CD4-positive, alpha-beta memory T cell (primary cell): ENCODE results near the gene MYO5A. TPM values are rescaled to one million over a fixed set of nuclear protein-coding genes. Genes with fewer than 3 reads are reported as not detected.
"Not testable (repeated sequence)": the region's sequence is repeated elsewhere in the genome, so short reads cannot be mapped to it uniquely, and the experiment has no call there.

Experiments used
- CTCF ChIA-PET: fragments of 350-600 bp; sonication (Branson Sonifier 250); formaldehyde crosslinking; loops from one replicate; lab custom pipeline; 2021; ENCODE audit warnings: inconsistent platforms; ENCODE audit not compliant: partially characterized antibody; lab: Charles Lee
- POLR2A ChIA-PET: fragments of 350-600 bp; sonication (Branson Sonifier 250); formaldehyde crosslinking; loops from one replicate; lab custom pipeline; 2021; ENCODE audit not compliant: partially characterized antibody; lab: Charles Lee
- DNase-seq, 5 donors: peaks; one replicate each; pipeline versions ENCODE4 v3.0.0 to v3.0.0-alpha.2; 2020 to 2022; ENCODE audit warnings: mixed read lengths in 1 of 5
- H3K27ac ChIP-seq: one replicate; pipeline ENCODE4 v1.7.0; 2013; ENCODE audit warnings: low read depth, low read length
- H3K27me3 ChIP-seq: 2 replicates; pipeline ENCODE4 v1.7.0; 2013; ENCODE audit warnings: mild to moderate bottlenecking, low read length, moderate library complexity; ENCODE audit not compliant: insufficient read depth
- H3K36me3 ChIP-seq: 2 replicates; pipeline ENCODE4 v1.7.0; 2013; ENCODE audit warnings: mild to moderate bottlenecking, low read length, moderate library complexity; ENCODE audit not compliant: insufficient read depth
- H3K4me1 ChIP-seq: 2 replicates; pipeline ENCODE4 v1.7.0; 2013; ENCODE audit warnings: mild to moderate bottlenecking, low read length, moderate library complexity; ENCODE audit not compliant: insufficient read depth
- H3K4me3 ChIP-seq, 2 donors: one replicate each; pipeline ENCODE4 v1.7.0; 2013; ENCODE audit warnings: low read length in 2 of 2, mild to moderate bottlenecking in 1 of 2
- H3K9me3 ChIP-seq, 2 donors: one replicate each; pipeline ENCODE4 v1.7.0; 2013; ENCODE audit warnings: low read length in 2 of 2, control low read depth in 1 of 2; ENCODE audit not compliant: control insufficient read depth in 1 of 2
- H3K27ac Mint-ChIP-seq, 7 donors: one replicate each; pipeline ENCODE4 v1.8.0; 2020 to 2021; ENCODE audit warnings: mixed read lengths in 7 of 7, mild to moderate bottlenecking in 6 of 7, inconsistent platforms in 3 of 7, moderate library complexity in 3 of 7
- H3K27me3 Mint-ChIP-seq, 2 donors: one replicate each; pipeline ENCODE4 v1.8.0; 2020 to 2021; ENCODE audit warnings: mixed read lengths in 2 of 2
- H3K36me3 Mint-ChIP-seq, 2 donors: one replicate each; pipeline ENCODE4 v1.8.0; 2020 to 2021; ENCODE audit warnings: mixed read lengths in 2 of 2, inconsistent platforms in 1 of 2, mild to moderate bottlenecking in 1 of 2
- H3K4me1 Mint-ChIP-seq, 4 donors: one replicate each; pipeline ENCODE4 v1.8.0; 2020 to 2021; ENCODE audit warnings: mixed read lengths in 4 of 4, mild to moderate bottlenecking in 1 of 4
- H3K4me3 Mint-ChIP-seq, 8 donors: one replicate each; pipeline ENCODE4 v1.8.0; 2020 to 2021; ENCODE audit warnings: mixed read lengths in 8 of 8, mild to moderate bottlenecking in 7 of 8, moderate library complexity in 6 of 8, inconsistent platforms in 3 of 8
- H3K9me3 Mint-ChIP-seq, 8 donors: one replicate each; pipeline ENCODE4 v1.8.0; 2020 to 2021; ENCODE audit warnings: mixed read lengths in 8 of 8, mild to moderate bottlenecking in 5 of 8, inconsistent platforms in 3 of 8, moderate library complexity in 1 of 8
- intact Hi-C: fragments of 100-400 bp; cut with micrococcal nuclease; formaldehyde crosslinking; loops from one replicate; pipeline ENCODE4 v1.15.1; 2023
- polyA plus RNA-seq, 2 donors: library from polyadenylated mRNA; unstranded; fragments of 300-500 nt; fragmentation: Illumina TruSeq; gene quantifications; one replicate each; pipeline ENCODE4 v1.2.3, GENCODE V29; 2021
- total RNA-seq, 2 experiments: library from RNA; stranded (reverse); gene quantifications; one replicate each; pipeline ENCODE4 v1.2.3, GENCODE V29; 2021

The MYO5A gene
- total and polyA plus RNA-seq, 4 experiments from 2014 or later, result 3.6 to 43.9 (median 25.6) TPM

GRCh38 chr15:52520421-52520820 is 8.3 kb downstream of the MYO5A start:
- Histone ChIP-seq H3K36me3 (no peaks in the 10 kb centered on the region), H3K27me3 (no peaks in the 10 kb centered on the region), H3K4me3 (no peak overlapping the region), H3K27ac (no peak overlapping the region), H3K4me1 (peaks cover 24% of the 10 kb centered on the region), H3K9me3 (no peaks in the 10 kb centered on the region)
- POLR2A ChIA-PET, result interaction anchor here (1.4 kb wide), 1 partner anchor 8 kb away, joined by 3 read pairs; no protein-coding TSS in a partner anchor
- intact Hi-C loops, result loop anchor here (10.0 kb wide), 1 partner anchor 786 kb away; the partner anchor contains the start of gene LYSMD2
- peaks cover 37 to 52% (median 42%) of the 10 kb centered on the region in 4 donors for H3K4me1 Mint-ChIP-seq
- no peaks in the 10 kb centered on the region for H3K9me3 Mint-ChIP-seq
- no peak overlapping the region for H3K27ac Mint-ChIP-seq
- no peaks in the 10 kb centered on the region for H3K36me3 Mint-ChIP-seq
- DNase-seq, result no peak
- no peaks in the 10 kb centered on the region for H3K27me3 Mint-ChIP-seq
- CTCF ChIA-PET, result interaction anchor here (0.8 kb wide), 1 partner anchor 8 kb away, joined by 3 read pairs; no protein-coding TSS in a partner anchor
- no peak overlapping the region for H3K4me3 Mint-ChIP-seq

GRCh38 chr15:52518487-52519371 is 10.0 kb downstream of the MYO5A start:
- ChIA-PET POLR2A (interaction anchor here (0.9 to 1.1 kb wide), 2 partner anchors 9 to 11 kb away, joined by 3 read pairs; no protein-coding TSS in a partner anchor), CTCF (no interaction called here)
- Mint-ChIP-seq H3K36me3 (no peaks in the 10 kb centered on the region), H3K27ac (peak overlapping the region in 1 of 7 donors; percentile 12), H3K4me1 (peaks cover 30 to 50% (median 36%) of the 10 kb centered on the region in 4 donors), H3K4me3 (peak overlapping the region in 1 of 8 donors; percentile 14), H3K27me3 (no peaks in the 10 kb centered on the region), H3K9me3 (no peaks in the 10 kb centered on the region)
- Histone ChIP-seq H3K27ac (no peak overlapping the region), H3K27me3 (no peaks in the 10 kb centered on the region), H3K9me3 (no peaks in the 10 kb centered on the region), H3K36me3 (no peaks in the 10 kb centered on the region), H3K4me3 (no peak overlapping the region), H3K4me1 (peaks cover 24% of the 10 kb centered on the region)
- no peak for DNase-seq
- intact Hi-C loops, result no loop called here

GRCh38 chr15:52517014-52517413 is 11.7 kb downstream of the MYO5A start:
- Histone ChIP-seq H3K9me3 (no peaks in the 10 kb centered on the region), H3K27ac (no peak overlapping the region), H3K4me3 (no peak overlapping the region), H3K36me3 (no peaks in the 10 kb centered on the region), H3K27me3 (no peaks in the 10 kb centered on the region), H3K4me1 (peaks cover 17% of the 10 kb centered on the region)
- ChIA-PET CTCF (no interaction called here), POLR2A (no interaction called here)
- intact Hi-C loops, result no loop called here
- Mint-ChIP-seq H3K4me3 (no peak overlapping the region), H3K36me3 (no peaks in the 10 kb centered on the region), H3K27me3 (no peaks in the 10 kb centered on the region), H3K4me1 (peaks cover 22 to 39% (median 24%) of the 10 kb centered on the region in 4 donors), H3K27ac (no peak overlapping the region), H3K9me3 (no peaks in the 10 kb centered on the region)
- DNase-seq, result no peak

- H3K36me3 ChIP-seq, result no peaks in the 10 kb centered on the region
- POLR2A ChIA-PET, result interaction anchor here (1.1 to 1.7 kb wide), 3 partner anchors 13 to 50 kb away, joined by 3 to 6 read pairs (median 3); partner anchors contain the start of gene MYO5A
- Mint-ChIP-seq H3K27me3 (no peaks in the 10 kb centered on the region), H3K9me3 (no peaks in the 10 kb centered on the region), H3K27ac (no peak overlapping the region), H3K4me1 (peaks cover 24 to 36% (median 25%) of the 10 kb centered on the region in 4 donors), H3K4me3 (no peak overlapping the region), H3K36me3 (no peaks in the 10 kb centered on the region)
- CTCF ChIA-PET, result interaction anchor here (1.0 kb wide), 2 partner anchors 9 to 12 kb away, joined by 4 read pairs; no protein-coding TSS in a partner anchor
- peaks cover 17% of the 10 kb centered on the region for H3K4me1 ChIP-seq
- H3K27ac ChIP-seq, result no peak overlapping the region
- no peak overlapping the region for H3K4me3 ChIP-seq
- intact Hi-C loops, result no loop called here
- no peak for DNase-seq
- H3K9me3 ChIP-seq, result no peaks in the 10 kb centered on the region
- no peaks in the 10 kb centered on the region for H3K27me3 ChIP-seq
Measured at GRCh38 chr15:52515343-52515742, 13.3 kb downstream of the MYO5A start.

- ChIA-PET POLR2A (interaction anchor here (1.1 to 1.7 kb wide), 3 partner anchors 14 to 49 kb away, joined by 3 to 6 read pairs (median 3); partner anchors contain the start of gene MYO5A), CTCF (interaction anchor here (1.0 to 1.1 kb wide), 2 partner anchors 10 to 12 kb away, joined by 3 to 4 read pairs; no protein-coding TSS in a partner anchor)
- DNase-seq, result no peak
- Mint-ChIP-seq H3K9me3 (no peaks in the 10 kb centered on the region), H3K4me1 (peaks cover 30 to 39% (median 33%) of the 10 kb centered on the region in 4 donors), H3K27ac (no peak overlapping the region), H3K36me3 (no peaks in the 10 kb centered on the region), H3K27me3 (no peaks in the 10 kb centered on the region), H3K4me3 (no peak overlapping the region)
- intact Hi-C loops, result no loop called here
- H3K4me1 ChIP-seq, result peaks cover 22% of the 10 kb centered on the region
- H3K4me3 ChIP-seq, result no peak overlapping the region
- no peak overlapping the region for H3K27ac ChIP-seq
- H3K27me3 ChIP-seq, result no peaks in the 10 kb centered on the region
- H3K36me3 ChIP-seq, result no peaks in the 10 kb centered on the region
- no peaks in the 10 kb centered on the region for H3K9me3 ChIP-seq
Measured at GRCh38 chr15:52514482-52514881, 14.2 kb downstream of the MYO5A start.

GRCh38 chr15:52512869-52513268 is 15.8 kb downstream of the MYO5A start:
- Mint-ChIP-seq H3K27ac (peak overlapping the region in 2 of 7 donors; percentile 48 to 51), H3K4me1 (peaks cover 29 to 40% (median 35%) of the 10 kb centered on the region in 4 donors)
- intact Hi-C loops, H3K9me3 ChIP-seq, POLR2A ChIA-PET, H3K27me3 ChIP-seq, DNase-seq, H3K4me3 Mint-ChIP-seq, H3K4me3 ChIP-seq, H3K36me3 Mint-ChIP-seq, CTCF ChIA-PET, H3K36me3 ChIP-seq, H3K9me3 Mint-ChIP-seq, H3K27ac ChIP-seq, H3K27me3 Mint-ChIP-seq: not testable (repeated sequence)
- peaks cover 19% of the 10 kb centered on the region for H3K4me1 ChIP-seq

- Histone ChIP-seq H3K4me3 (no peak overlapping the region), H3K27ac (no peak overlapping the region), H3K9me3 (no peaks in the 10 kb centered on the region), H3K36me3 (no peaks in the 10 kb centered on the region), H3K4me1 (peaks cover 14% of the 10 kb centered on the region), H3K27me3 (no peaks in the 10 kb centered on the region)
- Mint-ChIP-seq H3K4me1 (peaks cover 32 to 46% (median 40%) of the 10 kb centered on the region in 4 donors), H3K27me3 (no peaks in the 10 kb centered on the region), H3K9me3 (no peaks in the 10 kb centered on the region), H3K4me3 (no peak overlapping the region), H3K27ac (peak overlapping the region in 4 of 7 donors; percentile 14 to 77 (median 34)), H3K36me3 (no peaks in the 10 kb centered on the region)
- POLR2A ChIA-PET, result no interaction called here
- no peak for DNase-seq
- CTCF ChIA-PET, result interaction anchor here (0.7 to 0.9 kb wide), 2 partner anchors 47 to 163 kb away, joined by 3 read pairs; no protein-coding TSS in a partner anchor
- intact Hi-C loops, result loop anchor here (2.0 kb wide), 1 partner anchor 18 kb away; the partner anchor contains the start of gene MYO5A
Measured at GRCh38 chr15:52511084-52511483, 17.6 kb downstream of the MYO5A start.
